Measurements from ENCODE around the gene ZFP91.

DNA sequence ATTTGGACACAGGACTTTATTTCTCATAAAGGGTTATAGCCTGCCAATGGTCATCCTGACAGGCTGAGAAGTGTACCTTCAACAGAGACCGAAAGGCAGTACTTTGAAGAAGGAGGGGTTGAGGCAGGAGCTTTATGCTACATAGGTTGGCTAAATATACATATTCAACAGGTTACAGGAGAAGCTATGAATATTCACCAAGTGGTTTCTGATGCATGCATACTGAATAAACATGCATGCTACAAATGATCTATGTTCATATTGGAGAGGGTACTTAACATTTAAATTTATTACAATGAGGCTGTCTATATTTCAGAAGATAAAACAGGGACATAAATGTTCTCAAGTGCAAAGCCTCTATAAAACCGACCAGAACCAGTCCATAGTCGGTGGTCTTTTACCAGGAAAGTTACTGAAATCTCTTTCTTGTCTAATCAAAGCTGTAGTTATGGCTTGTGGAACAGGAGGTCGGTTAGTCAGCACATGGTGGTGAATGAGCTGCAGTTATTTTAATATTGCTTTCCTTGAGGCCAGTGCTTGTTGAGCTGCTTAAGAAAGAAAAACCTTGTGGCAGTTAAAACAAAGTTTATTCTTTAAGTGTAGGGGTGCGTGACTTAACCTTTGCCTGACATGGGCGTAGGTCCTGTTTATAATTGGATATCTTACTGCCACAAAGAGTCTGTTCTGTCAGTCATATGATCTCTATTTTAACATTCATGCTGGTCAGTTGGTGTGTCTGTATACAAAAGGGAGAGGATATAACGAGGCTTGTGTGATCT lies 63.1 kb downstream of the ZFP91 start:
- TF ChIP-seq POLR2A (IDR thresholded peaks at IDR 0.05) (no peak), POLR2AphosphoS5 (IDR thresholded peaks at IDR 0.05) (no peak), EP300 (IDR thresholded peaks at IDR 0.05) (no peak)
- TF ChIP-seq, protein P1, sequence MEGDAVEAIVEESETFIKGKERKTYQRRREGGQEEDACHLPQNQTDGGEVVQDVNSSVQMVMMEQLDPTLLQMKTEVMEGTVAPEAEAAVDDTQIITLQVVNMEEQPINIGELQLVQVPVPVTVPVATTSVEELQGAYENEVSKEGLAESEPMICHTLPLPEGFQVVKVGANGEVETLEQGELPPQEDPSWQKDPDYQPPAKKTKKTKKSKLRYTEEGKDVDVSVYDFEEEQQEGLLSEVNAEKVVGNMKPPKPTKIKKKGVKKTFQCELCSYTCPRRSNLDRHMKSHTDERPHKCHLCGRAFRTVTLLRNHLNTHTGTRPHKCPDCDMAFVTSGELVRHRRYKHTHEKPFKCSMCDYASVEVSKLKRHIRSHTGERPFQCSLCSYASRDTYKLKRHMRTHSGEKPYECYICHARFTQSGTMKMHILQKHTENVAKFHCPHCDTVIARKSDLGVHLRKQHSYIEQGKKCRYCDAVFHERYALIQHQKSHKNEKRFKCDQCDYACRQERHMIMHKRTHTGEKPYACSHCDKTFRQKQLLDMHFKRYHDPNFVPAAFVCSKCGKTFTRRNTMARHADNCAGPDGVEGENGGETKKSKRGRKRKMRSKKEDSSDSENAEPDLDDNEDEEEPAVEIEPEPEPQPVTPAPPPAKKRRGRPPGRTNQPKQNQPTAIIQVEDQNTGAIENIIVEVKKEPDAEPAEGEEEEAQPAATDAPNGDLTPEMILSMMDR (IDR thresholded peaks at IDR 0.05) = no peak
